ENCODE data around the gene LDLRAD1.

DNA sequence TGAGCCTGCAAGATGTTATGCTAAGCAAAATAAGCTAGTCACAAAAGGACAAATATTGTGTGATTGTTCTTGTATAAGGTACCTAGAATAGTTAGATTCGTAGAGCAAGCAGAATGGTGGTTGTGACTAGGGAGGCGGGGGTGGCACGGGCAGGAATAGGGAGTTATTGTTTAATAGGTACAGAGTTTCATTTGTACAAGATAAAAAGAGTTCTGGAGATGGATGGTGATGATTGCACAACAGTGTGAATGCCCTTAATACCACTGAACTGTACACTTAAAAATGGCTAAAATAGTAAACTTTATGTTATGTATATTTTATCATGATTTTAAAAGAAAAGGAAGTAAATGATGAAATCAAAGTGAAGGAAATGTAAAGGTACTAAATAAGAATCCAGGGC is 51.2 kb downstream of the LDLRAD1 start:
- TF ChIP-seq, protein P1, sequence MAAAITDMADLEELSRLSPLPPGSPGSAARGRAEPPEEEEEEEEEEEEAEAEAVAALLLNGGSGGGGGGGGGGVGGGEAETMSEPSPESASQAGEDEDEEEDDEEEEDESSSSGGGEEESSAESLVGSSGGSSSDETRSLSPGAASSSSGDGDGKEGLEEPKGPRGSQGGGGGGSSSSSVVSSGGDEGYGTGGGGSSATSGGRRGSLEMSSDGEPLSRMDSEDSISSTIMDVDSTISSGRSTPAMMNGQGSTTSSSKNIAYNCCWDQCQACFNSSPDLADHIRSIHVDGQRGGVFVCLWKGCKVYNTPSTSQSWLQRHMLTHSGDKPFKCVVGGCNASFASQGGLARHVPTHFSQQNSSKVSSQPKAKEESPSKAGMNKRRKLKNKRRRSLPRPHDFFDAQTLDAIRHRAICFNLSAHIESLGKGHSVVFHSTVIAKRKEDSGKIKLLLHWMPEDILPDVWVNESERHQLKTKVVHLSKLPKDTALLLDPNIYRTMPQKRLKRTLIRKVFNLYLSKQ (tag by site-specific recombination; IDR thresholded peaks at IDR 0.05; ENCODE audit: borderline replicate concordance): no peak
- TF ChIP-seq, protein P2, sequence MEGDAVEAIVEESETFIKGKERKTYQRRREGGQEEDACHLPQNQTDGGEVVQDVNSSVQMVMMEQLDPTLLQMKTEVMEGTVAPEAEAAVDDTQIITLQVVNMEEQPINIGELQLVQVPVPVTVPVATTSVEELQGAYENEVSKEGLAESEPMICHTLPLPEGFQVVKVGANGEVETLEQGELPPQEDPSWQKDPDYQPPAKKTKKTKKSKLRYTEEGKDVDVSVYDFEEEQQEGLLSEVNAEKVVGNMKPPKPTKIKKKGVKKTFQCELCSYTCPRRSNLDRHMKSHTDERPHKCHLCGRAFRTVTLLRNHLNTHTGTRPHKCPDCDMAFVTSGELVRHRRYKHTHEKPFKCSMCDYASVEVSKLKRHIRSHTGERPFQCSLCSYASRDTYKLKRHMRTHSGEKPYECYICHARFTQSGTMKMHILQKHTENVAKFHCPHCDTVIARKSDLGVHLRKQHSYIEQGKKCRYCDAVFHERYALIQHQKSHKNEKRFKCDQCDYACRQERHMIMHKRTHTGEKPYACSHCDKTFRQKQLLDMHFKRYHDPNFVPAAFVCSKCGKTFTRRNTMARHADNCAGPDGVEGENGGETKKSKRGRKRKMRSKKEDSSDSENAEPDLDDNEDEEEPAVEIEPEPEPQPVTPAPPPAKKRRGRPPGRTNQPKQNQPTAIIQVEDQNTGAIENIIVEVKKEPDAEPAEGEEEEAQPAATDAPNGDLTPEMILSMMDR (tag by site-specific recombination; IDR thresholded peaks at IDR 0.05): no peak

Measured in HEK293 (cell line).